NCI-H2081 (cell line): Measurements from ENCODE around the gene TTF1.

Experiments used
- DNase-seq, 2 experiments: peaks; one replicate each; lab custom pipeline; 2025; lab: John Stamatoyannopoulos, UW

The TTF1 gene

GRCh38 chr9:132364068-132364467 is 42.6 kb downstream of the TTF1 start:
- DNase-seq = no peak

DNA sequence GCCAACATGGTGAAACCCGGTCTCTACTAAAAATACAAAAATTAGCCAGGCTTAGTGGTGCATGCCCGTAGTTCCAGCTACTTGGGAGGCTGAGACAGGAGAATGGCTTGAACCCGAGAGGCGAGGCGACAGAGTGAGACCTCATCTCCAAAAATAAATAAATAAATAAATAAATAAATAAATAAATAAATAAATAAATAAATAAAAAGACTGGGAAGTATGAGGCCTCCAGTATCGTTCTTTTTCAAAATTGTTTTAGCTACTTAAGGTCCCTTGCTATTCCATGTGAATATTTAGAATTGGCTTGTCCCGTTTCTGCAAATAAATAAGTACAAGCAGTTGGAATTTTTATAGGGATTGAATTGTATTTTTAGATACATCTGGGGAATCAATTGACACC is 48.9 kb downstream of the TTF1 start:
- DNase-seq = no peak

DNA sequence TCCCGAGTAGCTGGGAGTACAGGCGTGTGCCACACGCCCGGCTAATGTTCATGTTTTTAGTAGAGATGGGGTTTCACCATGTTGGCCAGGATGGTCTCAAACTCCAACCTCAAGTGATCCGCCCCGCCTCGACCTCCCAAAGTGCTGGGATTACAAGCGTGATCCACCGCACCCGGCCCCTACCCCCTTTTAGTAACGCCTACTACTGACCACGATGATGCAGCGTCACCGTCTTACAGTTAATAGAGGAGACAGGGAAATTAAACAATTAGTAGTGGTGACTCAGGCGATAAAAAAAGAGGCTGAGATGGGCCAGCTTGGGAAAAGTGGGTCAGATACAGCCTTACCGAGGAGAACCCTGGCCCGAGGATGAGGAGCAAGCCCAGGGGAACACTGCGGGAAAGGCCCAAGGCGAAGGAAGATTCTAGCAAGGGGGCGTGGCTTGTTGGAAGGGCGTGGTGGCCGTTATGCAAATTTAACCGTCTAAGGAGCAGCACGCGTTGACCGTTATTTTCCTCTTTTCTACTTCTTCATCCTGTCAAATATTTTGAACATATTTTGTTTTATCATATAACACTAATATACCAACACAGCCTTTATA is 50.2 kb downstream of the TTF1 start:
- no peak for DNase-seq

GRCh38 chr9:132354637-132355355 is 51.8 kb downstream of the TTF1 start, which contains the start of gene SETX:
Gene SETX, minus strand, starts transcription at chr9:132354986. Its CDS starts 5,558 bp downstream, at chr9:132349428.
- peak; percentile 96 for DNase-seq

DNA sequence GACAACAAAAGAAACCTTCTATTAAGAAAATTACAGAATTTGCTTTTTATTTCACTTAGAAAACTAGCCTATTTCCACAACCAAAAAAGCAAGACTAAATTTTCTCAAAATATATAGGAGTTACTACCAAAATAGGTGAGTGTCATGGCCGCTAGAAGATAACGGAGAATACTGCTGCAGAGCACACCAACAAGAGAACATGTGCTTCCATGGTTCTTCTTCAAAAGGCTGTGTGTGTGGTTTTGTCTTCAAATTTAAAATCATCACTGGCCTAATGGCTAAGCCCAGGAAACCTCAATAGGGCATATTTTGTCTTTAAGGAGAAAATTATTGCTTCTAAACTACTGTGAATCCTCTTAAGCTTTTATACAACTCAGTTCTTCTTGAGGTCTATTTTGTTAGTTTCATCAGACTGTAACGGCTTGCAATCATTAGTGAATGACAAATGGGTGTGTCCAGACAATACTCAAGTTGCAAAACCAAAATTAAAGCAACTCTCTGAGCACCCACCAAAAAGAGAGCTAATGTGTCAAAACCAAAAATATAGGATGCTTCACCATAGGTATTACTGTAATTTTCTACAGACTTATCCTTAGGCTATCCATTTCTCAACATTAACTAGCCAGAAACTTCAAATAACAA is 55.1 kb downstream of the TTF1 start:
- DNase-seq = no peak

GRCh38 chr9:132350861-132351315 is 55.8 kb downstream of the TTF1 start:
- no peak for DNase-seq

DNA sequence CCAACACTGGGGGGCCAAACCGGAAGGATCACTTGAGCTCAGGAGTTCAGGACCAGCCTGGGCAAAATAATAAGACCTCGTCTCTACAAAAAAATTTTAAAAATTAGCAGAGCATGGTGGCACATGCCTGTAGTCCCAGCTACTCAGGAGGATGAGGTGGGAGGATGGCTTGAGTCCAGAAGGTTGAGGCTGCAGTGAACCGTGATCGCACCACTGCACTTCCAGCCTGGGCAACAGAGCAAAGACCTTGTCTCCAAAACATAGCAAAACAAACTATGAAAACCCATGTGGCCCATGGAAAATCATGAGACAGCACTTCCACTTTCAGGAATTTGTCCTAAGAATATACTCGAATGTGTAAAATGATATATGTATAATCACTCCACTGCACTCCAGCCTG is 58.0 kb downstream of the TTF1 start:
- no peak for DNase-seq

GRCh38 chr9:132346177-132346576 is 60.5 kb downstream of the TTF1 start:
- DNase-seq = no peak

GRCh38 chr9:132341177-132341840 is 65.3 kb downstream of the TTF1 start:
- DNase-seq = no peak

DNA sequence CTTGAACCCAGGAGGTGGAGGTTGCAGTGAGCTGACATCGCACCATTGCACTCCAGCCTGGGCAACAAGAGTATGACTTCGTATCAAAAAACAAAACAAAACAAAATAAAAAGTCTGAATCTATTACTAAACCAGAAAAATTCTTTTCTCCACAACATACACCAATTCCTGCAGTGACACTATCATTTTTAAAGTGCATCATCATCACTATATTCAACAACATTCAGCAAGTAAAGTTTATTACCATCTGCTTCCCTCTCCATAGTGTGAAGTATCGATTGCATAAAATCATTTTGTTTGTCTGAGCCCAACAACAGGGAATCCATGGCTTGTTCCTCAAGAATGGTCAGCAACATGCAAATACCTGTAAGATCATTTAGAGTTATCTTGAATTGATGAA is 72.3 kb downstream of the TTF1 start:
- DNase-seq = no peak

DNA sequence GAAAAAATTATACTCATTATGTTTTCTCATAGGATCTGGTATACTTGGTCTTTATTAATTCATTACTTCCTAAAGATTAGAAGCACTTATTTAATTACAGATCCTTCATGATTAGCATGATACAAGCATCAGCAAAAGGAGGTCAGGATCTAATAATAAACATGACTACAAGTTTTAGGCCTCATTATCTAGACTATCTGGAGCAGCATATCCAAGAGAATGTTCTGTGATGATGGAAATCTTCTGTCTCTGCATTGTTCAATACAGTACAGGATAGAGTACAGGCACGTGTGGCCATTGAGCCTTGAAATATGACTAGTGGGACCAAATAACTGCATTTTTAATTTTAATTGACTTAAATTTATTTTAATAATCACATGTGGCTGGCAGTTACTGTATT is 73.1 kb downstream of the TTF1 start:
- no peak for DNase-seq

GRCh38 chr9:132328580-132328979 is 78.1 kb downstream of the TTF1 start:
- DNase-seq = no peak

- no peak for DNase-seq
Measured at GRCh38 chr9:132327537-132327936, 79.1 kb downstream of the TTF1 start.
